GM12878 (cell line): ENCODE results near the gene HNRNPA1.

Source experiments
- CEBPB ChIP-seq, 2 experiments: fragments of 150-350 bp in 1 of 2; IDR thresholded peaks; 2 replicates each; pipeline ENCODE4 v1.6.1; 2012 to 2014; ENCODE audit warnings: low read depth in 2 of 2, low read length in 2 of 2, borderline replicate concordance in 1 of 2, inconsistent platforms in 1 of 2
- CHD2 ChIP-seq: IDR thresholded peaks from 2 replicates; pipeline ENCODE4 v1.6.1; 2011; ENCODE audit warnings: low read depth, low read length, improper control_type of control experiment, borderline replicate concordance
- CTCF ChIP-seq, 3 experiments: IDR thresholded peaks in 2 of 3; conservative IDR thresholded peaks in 1 of 3; 2 replicates each; pipeline ENCODE4 v1.5.1; 2011; ENCODE audit warnings: low read depth in 3 of 3, low read length in 3 of 3, mild to moderate bottlenecking in 3 of 3, control low read depth in 2 of 3, moderate library complexity in 2 of 3, inconsistent platforms in 1 of 3, mixed read lengths in 1 of 3; ENCODE audit not compliant: control insufficient read depth in 2 of 3, insufficient read depth in 1 of 3; ENCODE audit errors: extremely low read depth in 1 of 3
- DPF2 ChIP-seq: fragments of 450-650 bp; IDR thresholded peaks from 2 replicates; pipeline ENCODE4 v1.6.1; 2017; ENCODE audit warnings: mild to moderate bottlenecking
- EP300 ChIP-seq, 2 experiments: fragments of 150-350 bp in 1 of 2; IDR thresholded peaks; 2 replicates each; pipeline ENCODE4 v1.6.1; 2011 to 2012; ENCODE audit warnings: low read depth in 2 of 2, low read length in 2 of 2, borderline replicate concordance in 1 of 2, improper control_type of control experiment in 1 of 2, inconsistent platforms in 1 of 2; ENCODE audit not compliant: control insufficient read depth in 1 of 2
- EZH2 ChIP-seq: IDR thresholded peaks from 2 replicates; pipeline ENCODE4 v1.6.1; 2012; ENCODE audit warnings: low read depth, mild to moderate bottlenecking, control low read depth, inconsistent platforms, low read length, borderline replicate concordance; ENCODE audit not compliant: control insufficient read depth
- FOXK2 ChIP-seq: fragments of 450-650 bp; IDR thresholded peaks from 2 replicates; pipeline ENCODE4 v1.6.1; 2017; ENCODE audit warnings: mild to moderate bottlenecking, moderate library complexity
- KDM1A ChIP-seq: fragments of 200-600 bp; sonication (generic); IDR thresholded peaks from 2 replicates; pipeline ENCODE4 v1.6.1; 2016; ENCODE audit warnings: borderline replicate concordance
- POLR2A ChIP-seq: IDR thresholded peaks from 2 replicates; pipeline ENCODE4 v1.6.1; 2011; ENCODE audit warnings: low read depth, mild to moderate bottlenecking, low read length
- SP1 ChIP-seq: IDR thresholded peaks from one replicate; pipeline ENCODE4 v1.6.1; 2011; ENCODE audit warnings: low read depth, low read length
- YY1 ChIP-seq: IDR thresholded peaks from 2 replicates; pipeline ENCODE4 v1.6.1; 2011; ENCODE audit warnings: low read depth, mild to moderate bottlenecking, low read length
- ZNF24 ChIP-seq: fragments of 450-650 bp; IDR thresholded peaks from 2 replicates; pipeline ENCODE4 v1.6.1; 2017; ENCODE audit warnings: antibody characterized with exemption, mild to moderate bottlenecking

- TF ChIP-seq EZH2 (no peak), YY1 (no peak), KDM1A (no peak), CTCF (IDR thresholded peaks at IDR 0.05 in 2 of 3, conservative IDR thresholded peaks at IDR 0.05 in 1 of 3; ENCODE audit: control insufficient read depth in 2 of 3, extremely low read depth in 1 of 3, insufficient read depth in 1 of 3, low read depth in 3 of 3, low read length in 3 of 3) (no peak), CEBPB (IDR thresholded peaks at IDR 0.05; ENCODE audit: borderline replicate concordance in 1 of 2, low read depth in 2 of 2, low read length in 2 of 2) (no peak), POLR2A (no peak), SP1 (no peak), CHD2 (no peak), FOXK2 (no peak), DPF2 (no peak), ZNF24 (no peak), EP300 (IDR thresholded peaks at IDR 0.05; ENCODE audit: borderline replicate concordance in 1 of 2, control insufficient read depth in 1 of 2, low read depth in 2 of 2, low read length in 2 of 2) (no peak)
Measured at GRCh38 chr12:54277823-54278276, 2.7 kb upstream of the HNRNPA1 start.
